Dendritic cell treated with granulocyte-macrophage colony-stimulating factor and Interleukin-4, amounts not matched to agents 40 ng/mL and 50 ng/mL, for 4 days (primary cell): ENCODE data around the gene FRMPD2.
"Not testable (repeated sequence)": the region's sequence is repeated elsewhere in the genome, so short reads cannot be mapped to it uniquely, and the experiment has no call there.

Source experiments
- H3K27ac Mint-ChIP-seq: one replicate; pipeline ENCODE4 v1.8.0; 2022; ENCODE audit warnings: mild to moderate bottlenecking, mixed read lengths
- H3K27me3 Mint-ChIP-seq: one replicate; pipeline ENCODE4 v1.8.0; 2022; ENCODE audit warnings: mild to moderate bottlenecking, mixed read lengths
- H3K36me3 Mint-ChIP-seq: one replicate; pipeline ENCODE4 v1.8.0; 2022; ENCODE audit warnings: low read depth, mixed read lengths
- H3K4me1 Mint-ChIP-seq: one replicate; pipeline ENCODE4 v1.8.0; 2022; ENCODE audit warnings: low read depth, mixed read lengths
- H3K4me3 Mint-ChIP-seq: one replicate; pipeline ENCODE4 v1.8.0; 2022; ENCODE audit warnings: mild to moderate bottlenecking, moderate library complexity, mixed read lengths
- H3K9me3 Mint-ChIP-seq: one replicate; pipeline ENCODE4 v1.8.0; 2022; ENCODE audit warnings: mixed read lengths
- intact Hi-C: fragments of 100-400 bp; cut with micrococcal nuclease; formaldehyde crosslinking; loops from one replicate; pipeline ENCODE4 v1.15.0; 2022

The FRMPD2 gene

GRCh38 chr10:48284002-48284546 lies 9.6 kb upstream of the FRMPD2 start:
- peaks cover 18% of the 10 kb centered on the region for H3K9me3 Mint-ChIP-seq
- no peak overlapping the region for H3K27ac Mint-ChIP-seq
- intact Hi-C loops = no loop called here
- no peaks in the 10 kb centered on the region for H3K4me1 Mint-ChIP-seq
- H3K4me3 Mint-ChIP-seq = no peak overlapping the region
- peaks cover 12% of the 10 kb centered on the region for H3K27me3 Mint-ChIP-seq
- H3K36me3 Mint-ChIP-seq = no peaks in the 10 kb centered on the region

GRCh38 chr10:48282829-48283228 lies 8.3 kb upstream of the FRMPD2 start:
- intact Hi-C loops = no loop called here
- Mint-ChIP-seq H3K36me3 (no peaks in the 10 kb centered on the region), H3K27me3 (peaks cover 11% of the 10 kb centered on the region), H3K9me3 (peaks cover 18% of the 10 kb centered on the region), H3K4me3 (no peak overlapping the region), H3K27ac (no peak overlapping the region), H3K4me1 (no peaks in the 10 kb centered on the region)

GRCh38 chr10:48281697-48282096 lies 7.2 kb upstream of the FRMPD2 start:
- intact Hi-C loops = not testable (repeated sequence)

GRCh38 chr10:48279081-48279751 lies 4.7 kb upstream of the FRMPD2 start:
- H3K9me3 Mint-ChIP-seq = peaks cover 16% of the 10 kb centered on the region
- H3K27me3 Mint-ChIP-seq = peaks cover 1% of the 10 kb centered on the region
- H3K4me1 Mint-ChIP-seq = no peaks in the 10 kb centered on the region
- no peak overlapping the region for H3K4me3 Mint-ChIP-seq
- H3K27ac Mint-ChIP-seq = no peak overlapping the region
- no peaks in the 10 kb centered on the region for H3K36me3 Mint-ChIP-seq
- intact Hi-C loops = no loop called here

More at GRCh38 chr10:48281697-48282096, 7.2 kb upstream of the FRMPD2 start:
- not testable (repeated sequence) for H3K27me3 Mint-ChIP-seq, H3K4me3 Mint-ChIP-seq, H3K36me3 Mint-ChIP-seq, H3K27ac Mint-ChIP-seq, H3K4me1 Mint-ChIP-seq
- H3K9me3 Mint-ChIP-seq = peaks cover 18% of the 10 kb centered on the region

GRCh38 chr10:48277093-48277492 lies 2.6 kb upstream of the FRMPD2 start:
- H3K27ac Mint-ChIP-seq = no peak overlapping the region
- H3K4me3 Mint-ChIP-seq = no peak overlapping the region
- H3K27me3 Mint-ChIP-seq = peaks cover 1% of the 10 kb centered on the region
- H3K4me1 Mint-ChIP-seq = no peaks in the 10 kb centered on the region
- H3K36me3 Mint-ChIP-seq = no peaks in the 10 kb centered on the region
- peaks cover 7% of the 10 kb centered on the region for H3K9me3 Mint-ChIP-seq
- intact Hi-C loops = no loop called here

GRCh38 chr10:48273741-48274140 lies 755 bp downstream of the FRMPD2 start:
- H3K9me3 Mint-ChIP-seq = no peaks in the 10 kb centered on the region
- intact Hi-C loops = no loop called here
- H3K36me3 Mint-ChIP-seq = no peaks in the 10 kb centered on the region
- H3K27ac Mint-ChIP-seq = no peak overlapping the region
- H3K4me3 Mint-ChIP-seq = no peak overlapping the region
- peaks cover 2% of the 10 kb centered on the region for H3K27me3 Mint-ChIP-seq
- no peaks in the 10 kb centered on the region for H3K4me1 Mint-ChIP-seq

- H3K9me3 Mint-ChIP-seq = no peaks in the 10 kb centered on the region
- H3K4me3 Mint-ChIP-seq = no peak overlapping the region
- H3K4me1 Mint-ChIP-seq = no peaks in the 10 kb centered on the region
- no peak overlapping the region for H3K27ac Mint-ChIP-seq
- no peaks in the 10 kb centered on the region for H3K36me3 Mint-ChIP-seq
- peaks cover 2% of the 10 kb centered on the region for H3K27me3 Mint-ChIP-seq
- intact Hi-C loops = no loop called here
Observed at GRCh38 chr10:48272682-48273081, 1.8 kb downstream of the FRMPD2 start.

GRCh38 chr10:48271047-48271730 lies 3.3 kb downstream of the FRMPD2 start:
- H3K4me1 Mint-ChIP-seq = no peaks in the 10 kb centered on the region
- H3K27ac Mint-ChIP-seq = no peak overlapping the region
- H3K9me3 Mint-ChIP-seq = no peaks in the 10 kb centered on the region
- peaks cover 2% of the 10 kb centered on the region for H3K27me3 Mint-ChIP-seq
- H3K36me3 Mint-ChIP-seq = no peaks in the 10 kb centered on the region
- intact Hi-C loops = no loop called here
- H3K4me3 Mint-ChIP-seq = no peak overlapping the region

GRCh38 chr10:48266528-48266927 lies 8.0 kb downstream of the FRMPD2 start:
- intact Hi-C loops = no loop called here
- Mint-ChIP-seq H3K36me3 (no peaks in the 10 kb centered on the region), H3K9me3 (no peaks in the 10 kb centered on the region), H3K27ac (no peak overlapping the region), H3K4me1 (no peaks in the 10 kb centered on the region), H3K27me3 (peaks cover under 1% of the 10 kb centered on the region), H3K4me3 (no peak overlapping the region)

- Mint-ChIP-seq H3K27me3 (no peaks in the 10 kb centered on the region), H3K27ac (no peak overlapping the region), H3K36me3 (no peaks in the 10 kb centered on the region), H3K9me3 (no peaks in the 10 kb centered on the region), H3K4me1 (no peaks in the 10 kb centered on the region), H3K4me3 (no peak overlapping the region)
- intact Hi-C loops = no loop called here
Observed at GRCh38 chr10:48258105-48258504, 16.4 kb downstream of the FRMPD2 start.

GRCh38 chr10:48257407-48257961 lies 17.0 kb downstream of the FRMPD2 start:
- no peaks in the 10 kb centered on the region for H3K9me3 Mint-ChIP-seq
- no peaks in the 10 kb centered on the region for H3K36me3 Mint-ChIP-seq
- no peaks in the 10 kb centered on the region for H3K4me1 Mint-ChIP-seq
- H3K27me3 Mint-ChIP-seq = no peaks in the 10 kb centered on the region
- intact Hi-C loops = no loop called here
- no peak overlapping the region for H3K4me3 Mint-ChIP-seq
- no peak overlapping the region for H3K27ac Mint-ChIP-seq

GRCh38 chr10:48255722-48256121 lies 18.8 kb downstream of the FRMPD2 start:
- Mint-ChIP-seq H3K36me3 (no peaks in the 10 kb centered on the region), H3K4me3 (no peak overlapping the region), H3K27ac (no peak overlapping the region), H3K4me1 (no peaks in the 10 kb centered on the region), H3K27me3 (no peaks in the 10 kb centered on the region), H3K9me3 (no peaks in the 10 kb centered on the region)
- intact Hi-C loops = no loop called here

- no peaks in the 10 kb centered on the region for H3K9me3 Mint-ChIP-seq
- H3K4me1 Mint-ChIP-seq = no peaks in the 10 kb centered on the region
- no peaks in the 10 kb centered on the region for H3K27me3 Mint-ChIP-seq
- H3K27ac Mint-ChIP-seq = no peak overlapping the region
- no peaks in the 10 kb centered on the region for H3K36me3 Mint-ChIP-seq
- intact Hi-C loops = no loop called here
- no peak overlapping the region for H3K4me3 Mint-ChIP-seq
Observed at GRCh38 chr10:48254750-48255512, 19.6 kb downstream of the FRMPD2 start.
